Neural crest cell (in vitro differentiated cells): ENCODE data around the gene LARGE1. TPM values are rescaled to one million over a fixed set of nuclear protein-coding genes. Genes with fewer than 3 reads are reported as not detected.
"Not testable (repeated sequence)": the region's sequence is repeated elsewhere in the genome, so short reads cannot be mapped to it uniquely, and the experiment has no call there.

ENCODE experiments used
- DNase-seq: peaks from one replicate; pipeline ENCODE4 v3.0.0; 2021; ENCODE audit warnings: low read depth, mixed read lengths, low spot score
- H3K27ac Mint-ChIP-seq: one replicate; pipeline ENCODE4 v1.8.0; 2021; ENCODE audit warnings: mild to moderate bottlenecking, mixed read lengths; ENCODE audit not compliant: unreplicated experiment
- H3K27me3 Mint-ChIP-seq: 2 replicates; pipeline ENCODE4 v1.8.0; 2021; ENCODE audit warnings: low read depth, mild to moderate bottlenecking, mixed read lengths
- H3K36me3 Mint-ChIP-seq: 2 replicates; pipeline ENCODE4 v1.8.0; 2021; ENCODE audit warnings: low read depth, mild to moderate bottlenecking, mixed read lengths
- H3K4me1 Mint-ChIP-seq: 2 replicates; pipeline ENCODE4 v1.8.0; 2021; ENCODE audit warnings: mixed read lengths
- H3K4me3 Mint-ChIP-seq: one replicate; pipeline ENCODE4 v1.8.0; 2021; ENCODE audit warnings: mild to moderate bottlenecking, mixed read lengths
- H3K9me3 Mint-ChIP-seq: 2 replicates; pipeline ENCODE4 v1.8.0; 2021; ENCODE audit warnings: mixed read lengths
- total RNA-seq: library from RNA; stranded (reverse); gene quantifications from 2 replicates; pipeline ENCODE4 v1.2.1, GENCODE V29; 2021
- TF ChIP-seq, protein P1 (sequence below): fragments of 200-600 bp; sonication (generic); conservative IDR thresholded peaks from 2 replicates; pipeline ENCODE4 v1.5.0; 2021; ENCODE audit warnings: antibody characterized with exemption, mild to moderate bottlenecking

The LARGE1 gene
- total RNA-seq, 1 donor from 2014 or later: 33.0 TPM

GRCh38 chr22:33464698-33465097 lies 455.6 kb downstream of the LARGE1 start:
- Mint-ChIP-seq H3K27ac (no peak overlapping the region), H3K4me1 (no peaks in the 10 kb centered on the region), H3K36me3 (peaks cover 15% of the 10 kb centered on the region), H3K9me3 (peaks cover 2% of the 10 kb centered on the region), H3K27me3 (no peaks in the 10 kb centered on the region), H3K4me3 (no peak overlapping the region)
- DNase-seq: no peak
- TF ChIP-seq, protein P1, sequence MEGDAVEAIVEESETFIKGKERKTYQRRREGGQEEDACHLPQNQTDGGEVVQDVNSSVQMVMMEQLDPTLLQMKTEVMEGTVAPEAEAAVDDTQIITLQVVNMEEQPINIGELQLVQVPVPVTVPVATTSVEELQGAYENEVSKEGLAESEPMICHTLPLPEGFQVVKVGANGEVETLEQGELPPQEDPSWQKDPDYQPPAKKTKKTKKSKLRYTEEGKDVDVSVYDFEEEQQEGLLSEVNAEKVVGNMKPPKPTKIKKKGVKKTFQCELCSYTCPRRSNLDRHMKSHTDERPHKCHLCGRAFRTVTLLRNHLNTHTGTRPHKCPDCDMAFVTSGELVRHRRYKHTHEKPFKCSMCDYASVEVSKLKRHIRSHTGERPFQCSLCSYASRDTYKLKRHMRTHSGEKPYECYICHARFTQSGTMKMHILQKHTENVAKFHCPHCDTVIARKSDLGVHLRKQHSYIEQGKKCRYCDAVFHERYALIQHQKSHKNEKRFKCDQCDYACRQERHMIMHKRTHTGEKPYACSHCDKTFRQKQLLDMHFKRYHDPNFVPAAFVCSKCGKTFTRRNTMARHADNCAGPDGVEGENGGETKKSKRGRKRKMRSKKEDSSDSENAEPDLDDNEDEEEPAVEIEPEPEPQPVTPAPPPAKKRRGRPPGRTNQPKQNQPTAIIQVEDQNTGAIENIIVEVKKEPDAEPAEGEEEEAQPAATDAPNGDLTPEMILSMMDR: no peak

DNA sequence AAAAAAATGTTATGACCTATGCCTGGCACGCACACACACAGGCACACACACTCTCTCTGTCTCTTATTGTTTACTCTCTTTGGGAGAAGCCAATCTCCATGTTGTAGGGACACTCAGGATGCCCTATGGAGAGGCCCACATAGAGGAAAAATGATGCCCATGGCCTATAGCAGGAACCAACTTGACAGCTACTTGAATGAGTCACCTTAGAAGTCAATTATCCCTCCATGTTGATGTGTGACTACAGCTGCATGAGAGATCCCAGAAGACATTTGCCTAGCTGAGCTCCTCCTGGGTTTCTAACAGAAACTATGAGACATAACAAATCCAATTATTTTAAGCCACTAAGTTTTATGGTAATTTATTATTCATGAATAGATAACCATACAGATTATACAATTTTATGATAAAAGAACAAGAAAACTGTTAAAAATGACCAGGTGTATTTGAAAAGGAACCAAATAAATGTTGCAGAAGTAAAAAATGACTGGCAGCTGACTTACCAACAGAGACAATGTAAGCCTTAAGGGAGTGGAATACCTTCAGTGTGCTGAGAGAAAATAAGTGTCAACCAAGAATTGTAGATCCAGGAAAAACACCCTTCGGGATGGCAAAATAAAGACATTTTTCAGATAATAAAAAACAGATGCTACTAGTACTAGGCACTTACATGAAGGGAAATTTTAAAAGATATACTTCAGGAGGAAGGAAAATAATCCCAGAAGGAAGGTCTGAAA lies 458.4 kb downstream of the LARGE1 start:
- no peak for DNase-seq
- H3K4me1 Mint-ChIP-seq: peaks cover 7% of the 10 kb centered on the region
- no peak overlapping the region for H3K4me3 Mint-ChIP-seq
- no peak overlapping the region for H3K27ac Mint-ChIP-seq
- TF ChIP-seq, protein P1: no peak
- peaks cover 2% of the 10 kb centered on the region for H3K9me3 Mint-ChIP-seq
- no peaks in the 10 kb centered on the region for H3K27me3 Mint-ChIP-seq
- peaks cover 15% of the 10 kb centered on the region for H3K36me3 Mint-ChIP-seq

- H3K27me3 Mint-ChIP-seq, DNase-seq, H3K4me3 Mint-ChIP-seq, H3K4me1 Mint-ChIP-seq, H3K27ac Mint-ChIP-seq, H3K9me3 Mint-ChIP-seq: not testable (repeated sequence)
- peaks cover 15% of the 10 kb centered on the region for H3K36me3 Mint-ChIP-seq
Observed at GRCh38 chr22:33461245-33461644, 459.0 kb downstream of the LARGE1 start.

GRCh38 chr22:33459137-33459536 lies 461.1 kb downstream of the LARGE1 start:
- TF ChIP-seq, protein P1: no peak
- Mint-ChIP-seq H3K4me1 (peaks cover 7% of the 10 kb centered on the region), H3K27ac (peak overlapping the region; percentile 62), H3K9me3 (peaks cover 2% of the 10 kb centered on the region), H3K27me3 (no peaks in the 10 kb centered on the region), H3K36me3 (peaks cover 15% of the 10 kb centered on the region), H3K4me3 (no peak overlapping the region)
- DNase-seq: no peak

- Mint-ChIP-seq H3K27ac (no peak overlapping the region), H3K4me1 (peaks cover 7% of the 10 kb centered on the region), H3K9me3 (peaks cover 2% of the 10 kb centered on the region), H3K4me3 (no peak overlapping the region), H3K27me3 (no peaks in the 10 kb centered on the region), H3K36me3 (peaks cover 6% of the 10 kb centered on the region)
- DNase-seq: no peak
- TF ChIP-seq, protein P1: no peak
Observed at GRCh38 chr22:33456511-33456910, 463.8 kb downstream of the LARGE1 start.

DNA sequence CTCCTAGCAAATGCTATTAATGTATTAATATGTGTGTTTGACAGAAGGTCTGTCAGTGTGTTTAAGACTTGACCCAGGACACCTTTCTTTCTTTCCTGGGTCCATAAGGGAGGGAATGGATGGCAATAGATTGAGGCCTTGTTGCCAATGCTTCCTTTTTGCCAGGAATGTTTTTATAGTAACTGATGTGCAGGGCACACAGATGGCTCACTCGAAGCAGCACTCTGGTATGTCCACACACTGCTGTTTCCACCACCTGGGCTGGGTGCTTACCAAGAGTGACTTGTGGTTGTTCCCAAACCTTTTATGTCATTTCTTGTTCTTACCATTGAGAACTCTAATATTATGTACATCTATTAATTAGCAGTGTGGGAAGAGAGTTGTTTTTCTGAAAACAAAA lies 465.2 kb downstream of the LARGE1 start:
- Mint-ChIP-seq H3K4me3 (no peak overlapping the region), H3K27me3 (no peaks in the 10 kb centered on the region), H3K9me3 (no peaks in the 10 kb centered on the region), H3K4me1 (peaks cover 7% of the 10 kb centered on the region), H3K36me3 (no peaks in the 10 kb centered on the region), H3K27ac (no peak overlapping the region)
- TF ChIP-seq, protein P1: no peak
- DNase-seq: no peak
